Measurements from ENCODE around the gene HYLS1. TPM values are rescaled to one million over a fixed set of nuclear protein-coding genes. Genes with fewer than 3 reads are reported as not detected.
"Not testable (repeated sequence)": the region's sequence is repeated elsewhere in the genome, so short reads cannot be mapped to it uniquely, and the experiment has no call there.

Gene HYLS1
- total RNA-seq, 4 donors from 2014 or later = 2.7 to 3.3 (median 2.8) TPM; not detected in 1

DNA sequence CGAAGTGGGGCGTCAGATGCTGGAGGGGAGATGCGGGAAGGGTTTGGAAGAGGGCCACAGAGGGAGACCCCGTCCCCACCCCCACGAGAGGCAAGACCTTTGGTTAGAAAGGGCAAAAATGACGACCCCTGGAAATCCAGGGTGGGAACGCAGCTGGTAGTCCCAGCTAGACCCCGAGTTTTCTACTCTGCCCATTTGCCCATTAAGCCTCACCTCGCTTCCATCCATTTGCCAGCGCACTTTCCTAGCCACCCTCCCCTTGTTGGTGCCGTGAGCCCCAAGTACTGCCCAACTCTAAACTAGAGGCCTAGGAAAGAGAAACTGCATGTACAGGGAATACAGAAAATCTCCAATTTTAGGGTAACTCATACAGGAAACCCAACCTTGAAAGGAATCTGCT lies 17.2 kb downstream of the HYLS1 start:
- TF ChIP-seq, protein P1, sequence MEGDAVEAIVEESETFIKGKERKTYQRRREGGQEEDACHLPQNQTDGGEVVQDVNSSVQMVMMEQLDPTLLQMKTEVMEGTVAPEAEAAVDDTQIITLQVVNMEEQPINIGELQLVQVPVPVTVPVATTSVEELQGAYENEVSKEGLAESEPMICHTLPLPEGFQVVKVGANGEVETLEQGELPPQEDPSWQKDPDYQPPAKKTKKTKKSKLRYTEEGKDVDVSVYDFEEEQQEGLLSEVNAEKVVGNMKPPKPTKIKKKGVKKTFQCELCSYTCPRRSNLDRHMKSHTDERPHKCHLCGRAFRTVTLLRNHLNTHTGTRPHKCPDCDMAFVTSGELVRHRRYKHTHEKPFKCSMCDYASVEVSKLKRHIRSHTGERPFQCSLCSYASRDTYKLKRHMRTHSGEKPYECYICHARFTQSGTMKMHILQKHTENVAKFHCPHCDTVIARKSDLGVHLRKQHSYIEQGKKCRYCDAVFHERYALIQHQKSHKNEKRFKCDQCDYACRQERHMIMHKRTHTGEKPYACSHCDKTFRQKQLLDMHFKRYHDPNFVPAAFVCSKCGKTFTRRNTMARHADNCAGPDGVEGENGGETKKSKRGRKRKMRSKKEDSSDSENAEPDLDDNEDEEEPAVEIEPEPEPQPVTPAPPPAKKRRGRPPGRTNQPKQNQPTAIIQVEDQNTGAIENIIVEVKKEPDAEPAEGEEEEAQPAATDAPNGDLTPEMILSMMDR (IDR thresholded peaks at IDR 0.05) = no peak
- TF ChIP-seq POLR2A (IDR thresholded peaks at IDR 0.05) = no peak
- peaks cover 0 to 7% of the 10 kb centered on the region in 2 donors for H3K27me3 ChIP-seq
- no peak overlapping the region for H3K27ac ChIP-seq
- H3K4me1 ChIP-seq = peaks cover 0 to 22% (median 6%) of the 10 kb centered on the region in 4 donors
- DNase-seq = no peak
- peak overlapping the region in 1 of 4 donors; percentile 63 for H3K4me3 ChIP-seq
- H3K9me3 ChIP-seq = no peaks in the 10 kb centered on the region
- H3K36me3 ChIP-seq = peaks cover 0 to 8% (median 0%) of the 10 kb centered on the region in 3 donors

DNA sequence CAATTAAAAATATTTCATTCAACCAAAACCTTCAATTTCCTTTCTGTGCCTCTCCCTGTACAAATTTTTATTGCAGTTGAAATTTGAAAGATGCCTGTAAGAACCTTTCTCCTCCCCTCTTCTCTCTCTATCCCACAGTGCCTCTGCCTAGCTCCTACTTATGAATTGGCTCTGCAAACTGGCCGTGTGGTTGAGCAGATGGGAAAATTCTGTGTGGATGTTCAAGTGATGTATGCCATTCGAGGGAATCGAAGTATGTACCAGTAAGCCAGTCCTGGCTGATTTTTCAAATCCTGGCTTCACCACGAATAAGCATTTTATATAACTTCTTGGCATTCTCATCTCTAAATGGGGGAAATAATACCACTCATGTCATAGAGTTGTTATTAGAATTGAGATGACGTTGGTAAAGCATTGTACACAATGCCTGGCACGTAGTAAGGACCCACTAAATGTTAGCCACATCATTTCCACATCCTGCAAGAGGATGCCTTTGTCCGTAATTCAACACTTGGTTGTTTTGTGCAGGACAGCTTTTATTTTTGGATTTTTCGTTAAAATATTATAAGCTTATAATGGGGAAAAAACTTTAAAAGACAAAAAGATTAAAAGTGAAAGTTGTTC lies 22.9 kb downstream of the HYLS1 start:
- Histone ChIP-seq H3K9me3 (no peaks in the 10 kb centered on the region), H3K4me3 (no peak overlapping the region), H3K27ac (no peak overlapping the region), H3K36me3 (no peaks in the 10 kb centered on the region), H3K27me3 (no peaks in the 10 kb centered on the region), H3K4me1 (no peaks in the 10 kb centered on the region)
- DNase-seq = no peak
- TF ChIP-seq, protein P1 (IDR thresholded peaks at IDR 0.05) = no peak
- no peak for TF ChIP-seq POLR2A (IDR thresholded peaks at IDR 0.05)

DNA sequence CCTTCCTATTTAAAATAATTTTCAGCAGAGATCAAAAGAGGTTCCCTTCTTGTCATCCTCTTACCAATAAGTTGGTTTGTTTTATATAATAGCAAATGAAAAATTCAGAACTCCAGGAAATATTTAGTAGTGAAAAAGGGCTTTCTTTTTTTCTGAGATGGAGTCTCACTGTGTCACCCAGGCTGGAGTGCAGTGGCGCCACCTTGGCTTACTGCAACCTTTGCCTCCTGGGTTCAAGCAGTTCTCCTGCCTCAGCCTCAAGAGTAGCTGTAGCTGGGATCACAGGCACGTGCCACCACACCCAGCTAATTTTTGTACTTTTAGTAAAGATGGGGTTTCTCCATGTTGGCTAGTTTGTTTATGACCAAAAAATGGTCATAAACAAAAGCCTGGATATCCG lies 27.1 kb downstream of the HYLS1 start:
- not testable (repeated sequence) for H3K27me3 ChIP-seq

DNA sequence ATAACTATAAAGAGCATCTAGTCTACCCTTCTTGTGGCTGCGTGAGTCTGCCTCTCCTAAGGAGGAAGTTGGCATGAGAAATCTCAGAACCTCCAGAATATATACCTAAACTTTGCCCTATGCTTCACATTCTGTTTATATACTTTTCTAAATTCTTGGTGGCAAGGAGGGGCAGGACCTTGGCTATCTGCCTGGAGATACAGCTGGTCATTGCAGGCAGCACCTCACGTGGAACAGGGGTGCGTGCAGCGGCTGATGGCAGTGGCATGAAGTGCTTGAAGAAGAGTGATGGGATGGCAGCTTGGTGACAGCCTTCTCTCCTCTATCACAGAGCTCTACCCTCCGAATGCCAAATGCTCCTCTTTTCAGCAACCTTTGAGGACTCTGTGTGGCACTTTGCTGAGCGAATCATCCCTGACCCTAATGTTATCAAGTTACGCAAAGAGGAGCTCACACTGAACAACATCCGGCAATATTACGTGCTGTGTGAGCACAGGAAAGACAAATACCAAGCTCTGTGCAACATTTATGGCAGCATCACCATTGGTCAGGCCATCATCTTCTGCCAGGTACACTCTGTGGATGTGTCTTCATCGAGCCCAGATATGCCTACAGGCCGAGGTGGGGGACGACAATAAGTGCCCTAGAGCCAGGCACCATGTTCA lies 29.3 kb downstream of the HYLS1 start:
- no peaks in the 10 kb centered on the region for H3K4me1 ChIP-seq
- H3K9me3 ChIP-seq = no peaks in the 10 kb centered on the region
- no peak overlapping the region for H3K27ac ChIP-seq
- H3K27me3 ChIP-seq = no peaks in the 10 kb centered on the region
- TF ChIP-seq, protein P1 (IDR thresholded peaks at IDR 0.05) = no peak
- no peak for TF ChIP-seq POLR2A (IDR thresholded peaks at IDR 0.05)
- H3K4me3 ChIP-seq = no peak overlapping the region
- H3K36me3 ChIP-seq = no peaks in the 10 kb centered on the region
- DNase-seq = peak in 2 of 3 donors; percentile 70 to 75

More for the DNA sequence above, 27.1 kb downstream of the HYLS1 start:
- not testable (repeated sequence) for DNase-seq, H3K9me3 ChIP-seq, H3K27ac ChIP-seq, H3K4me1 ChIP-seq, H3K36me3 ChIP-seq, H3K4me3 ChIP-seq

DNA sequence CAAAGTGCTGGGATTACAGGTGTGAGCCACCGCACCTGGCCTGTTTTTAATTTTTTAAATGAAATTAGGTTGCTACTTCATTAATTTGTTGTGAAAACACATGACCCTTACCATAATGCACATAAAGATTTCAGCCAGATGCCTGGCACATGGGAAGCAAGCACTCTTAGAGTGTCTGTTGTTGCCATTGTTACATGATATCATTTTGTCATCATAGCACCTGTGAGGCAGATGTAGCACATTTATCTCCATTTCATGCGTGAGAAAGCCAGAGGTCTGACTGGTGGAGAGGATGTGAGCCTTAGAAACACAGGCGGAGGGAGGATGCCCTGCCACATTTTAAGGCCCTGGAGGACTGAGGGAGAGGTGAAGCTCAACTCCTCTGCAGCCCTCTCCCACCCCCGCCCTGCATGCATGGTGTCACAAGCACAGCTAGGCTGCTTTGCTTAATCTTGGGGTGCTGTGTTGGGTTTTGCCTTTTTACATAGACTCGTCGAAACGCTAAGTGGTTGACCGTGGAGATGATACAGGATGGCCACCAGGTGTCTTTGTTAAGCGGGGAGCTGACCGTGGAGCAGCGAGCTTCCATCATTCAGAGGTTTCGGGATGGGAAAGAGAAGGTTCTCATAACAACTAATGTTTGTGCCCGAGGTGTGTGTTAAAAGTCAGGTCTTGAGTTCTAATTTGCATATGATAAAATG lies 30.8 kb downstream of the HYLS1 start:
- no peak for DNase-seq

More for the DNA sequence above, 30.8 kb downstream of the HYLS1 start:
- H3K27me3 ChIP-seq = no peaks in the 10 kb centered on the region
- TF ChIP-seq POLR2A (IDR thresholded peaks at IDR 0.05) = no peak
- TF ChIP-seq, protein P1 (IDR thresholded peaks at IDR 0.05) = no peak
- H3K9me3 ChIP-seq = no peaks in the 10 kb centered on the region
- H3K4me1 ChIP-seq = no peaks in the 10 kb centered on the region
- H3K4me3 ChIP-seq = no peak overlapping the region
- H3K27ac ChIP-seq = no peak overlapping the region
- H3K36me3 ChIP-seq = no peaks in the 10 kb centered on the region

All from Peyer's patch (tissue), 4 donors.